SU-DHL-6 (cell line): ENCODE measurements around the gene S1PR1.

Source experiments
- H2AFZ ChIP-seq: fragments of 200-600 bp; sonication (generic); 2 replicates; pipeline ENCODE4 v1.6.1; 2014; ENCODE audit warnings: low read depth, mild to moderate bottlenecking, moderate library complexity, mixed read lengths, antibody characterized with exemption, low read length; ENCODE audit not compliant: severe bottlenecking
- H3F3A ChIP-seq: fragments of 200-600 bp; shearing (Covaris generic); 2 replicates; pipeline ENCODE4 v1.6.0; 2016; ENCODE audit warnings: antibody characterized with exemption, mild to moderate bottlenecking; ENCODE audit not compliant: insufficient read depth
- H3K27ac ChIP-seq: fragments of 200-600 bp; sonication (generic); 2 replicates; pipeline ENCODE4 v1.5.1; 2016; ENCODE audit warnings: low read depth, mild to moderate bottlenecking, low read length, moderate library complexity, mixed read lengths
- H3K27me3 ChIP-seq: fragments of 200-600 bp; sonication (generic), shearing (Covaris generic); 2 replicates; pipeline ENCODE4 v1.6.0; 2014; ENCODE audit warnings: mild to moderate bottlenecking, low read length
- H3K36me3 ChIP-seq: fragments of 200-600 bp; sonication (generic); 2 replicates; pipeline ENCODE4 v1.6.1; 2014; ENCODE audit warnings: mild to moderate bottlenecking, low read length, mixed read lengths
- H3K4me2 ChIP-seq: fragments of 300-600, 200-600 bp; shearing (Covaris generic), sonication (generic); 2 replicates; pipeline ENCODE4 v1.6.0; 2014; ENCODE audit warnings: low read length, low read depth, mild to moderate bottlenecking; ENCODE audit not compliant: poor library complexity, severe bottlenecking
- H3K4me3 ChIP-seq: fragments of 200-600 bp; sonication (generic); 2 replicates; pipeline ENCODE4 v1.5.1; 2014; ENCODE audit warnings: antibody characterized with exemption, low read length, mild to moderate bottlenecking, mixed read lengths; ENCODE audit not compliant: insufficient read depth, poor library complexity, severe bottlenecking
- H3K79me2 ChIP-seq: fragments of 200-600 bp; sonication (generic); 2 replicates; pipeline ENCODE4 v1.6.1; 2014; ENCODE audit warnings: mild to moderate bottlenecking, low read length, moderate library complexity; ENCODE audit not compliant: insufficient read depth
- H3K9ac ChIP-seq: fragments of 200-600 bp; sonication (generic); 2 replicates; pipeline ENCODE4 v1.7.0; 2014; ENCODE audit warnings: mild to moderate bottlenecking, low read length
- H3K9me2 ChIP-seq: fragments of 200-600 bp; sonication (generic); replicated peaks from 2 replicates; pipeline ENCODE4 v1.6.1; 2014; ENCODE audit warnings: low read length; ENCODE audit not compliant: insufficient read depth
- H3K9me3 ChIP-seq: fragments of 200-600 bp; sonication (generic); 2 replicates; pipeline ENCODE4 v1.6.1; 2014; ENCODE audit warnings: low read length, mixed read lengths; ENCODE audit not compliant: insufficient read depth
- H4K20me1 ChIP-seq: fragments of 200-600 bp; sonication (generic); 2 replicates; pipeline ENCODE4 v1.6.1; 2014; ENCODE audit warnings: low read depth, mild to moderate bottlenecking, antibody characterized with exemption, low read length, moderate library complexity, mixed read lengths
- EZH2phosphoT487 ChIP-seq: fragments of 200-600 bp; sonication (generic), shearing (Covaris generic); conservative IDR thresholded peaks from 2 replicates; pipeline ENCODE4 v1.6.1; 2018; ENCODE audit warnings: mild to moderate bottlenecking, antibody characterized with exemption, low read length, moderate library complexity, mixed read lengths
- TF ChIP-seq, protein P1 (sequence below): fragments of 200-600 bp; sonication (generic); IDR thresholded peaks from one replicate; pipeline ENCODE4 v1.5.1; 2017; ENCODE audit warnings: antibody characterized with exemption, mild to moderate bottlenecking, low read length, moderate library complexity; ENCODE audit not compliant: insufficient read depth, poor library complexity, severe bottlenecking

S1PR1 gene

DNA sequence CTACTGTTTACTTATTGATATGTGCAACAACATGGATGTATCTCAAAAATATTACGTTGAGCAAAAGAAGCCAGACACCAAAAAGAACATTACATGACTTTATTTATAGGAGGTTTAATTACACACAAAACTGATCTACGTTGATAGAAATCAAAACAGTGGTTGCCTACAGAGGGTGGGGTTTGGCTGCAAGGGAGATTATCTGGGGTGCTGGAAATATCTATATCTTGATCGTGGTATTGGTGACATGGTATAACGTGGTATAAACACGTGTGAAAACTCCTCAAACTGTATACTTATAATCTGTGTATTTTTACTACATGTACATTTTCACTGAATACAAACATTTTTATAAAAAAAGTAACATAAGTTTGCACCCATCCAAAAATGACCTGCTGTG, 38.9 kb downstream of the S1PR1 start:
- TF ChIP-seq, protein P1, sequence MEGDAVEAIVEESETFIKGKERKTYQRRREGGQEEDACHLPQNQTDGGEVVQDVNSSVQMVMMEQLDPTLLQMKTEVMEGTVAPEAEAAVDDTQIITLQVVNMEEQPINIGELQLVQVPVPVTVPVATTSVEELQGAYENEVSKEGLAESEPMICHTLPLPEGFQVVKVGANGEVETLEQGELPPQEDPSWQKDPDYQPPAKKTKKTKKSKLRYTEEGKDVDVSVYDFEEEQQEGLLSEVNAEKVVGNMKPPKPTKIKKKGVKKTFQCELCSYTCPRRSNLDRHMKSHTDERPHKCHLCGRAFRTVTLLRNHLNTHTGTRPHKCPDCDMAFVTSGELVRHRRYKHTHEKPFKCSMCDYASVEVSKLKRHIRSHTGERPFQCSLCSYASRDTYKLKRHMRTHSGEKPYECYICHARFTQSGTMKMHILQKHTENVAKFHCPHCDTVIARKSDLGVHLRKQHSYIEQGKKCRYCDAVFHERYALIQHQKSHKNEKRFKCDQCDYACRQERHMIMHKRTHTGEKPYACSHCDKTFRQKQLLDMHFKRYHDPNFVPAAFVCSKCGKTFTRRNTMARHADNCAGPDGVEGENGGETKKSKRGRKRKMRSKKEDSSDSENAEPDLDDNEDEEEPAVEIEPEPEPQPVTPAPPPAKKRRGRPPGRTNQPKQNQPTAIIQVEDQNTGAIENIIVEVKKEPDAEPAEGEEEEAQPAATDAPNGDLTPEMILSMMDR = no peak
- TF ChIP-seq EZH2phosphoT487 = no peak
- H3K36me3 ChIP-seq = no peaks in the 10 kb centered on the region
- H3K4me3 ChIP-seq = no peak overlapping the region

DNA sequence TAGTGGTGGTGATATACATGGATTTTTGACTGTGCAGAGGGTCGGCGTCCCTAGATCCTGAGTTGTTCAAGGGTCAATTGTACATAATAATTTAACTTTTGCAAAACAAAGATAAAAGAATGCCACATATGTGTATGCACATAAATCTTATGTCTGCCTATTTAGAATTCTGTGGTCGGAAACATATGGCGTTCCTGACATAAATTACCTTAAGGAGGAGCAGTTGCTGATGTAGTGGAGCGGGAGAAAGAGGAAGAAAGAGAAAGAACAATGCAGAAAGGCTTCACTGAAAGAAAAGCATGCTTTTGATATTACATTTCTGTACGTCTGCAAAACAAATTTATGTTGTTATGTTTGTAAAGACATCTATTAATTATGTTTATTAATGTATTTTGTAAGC, 40.0 kb downstream of the S1PR1 start:
- Histone ChIP-seq H3F3A (no peaks in the 10 kb centered on the region), H3K4me2 (no peak overlapping the region), H3K27ac (no peak overlapping the region), H3K9me2 (no peaks in the 10 kb centered on the region), H3K4me3 (no peak overlapping the region), H4K20me1 (no peaks in the 10 kb centered on the region), H3K27me3 (no peaks in the 10 kb centered on the region), H3K79me2 (no peaks in the 10 kb centered on the region), H3K9ac (no peak overlapping the region), H2AFZ (no peak overlapping the region), H3K9me3 (no peaks in the 10 kb centered on the region), H3K36me3 (no peaks in the 10 kb centered on the region)
- TF ChIP-seq, protein P1 = no peak
- TF ChIP-seq EZH2phosphoT487 = no peak

More for the DNA sequence above, 38.9 kb downstream of the S1PR1 start:
- no peak overlapping the region for H3K27ac ChIP-seq
- H3K79me2 ChIP-seq = no peaks in the 10 kb centered on the region
- no peaks in the 10 kb centered on the region for H4K20me1 ChIP-seq
- no peaks in the 10 kb centered on the region for H3K27me3 ChIP-seq
- H2AFZ ChIP-seq = no peak overlapping the region
- H3F3A ChIP-seq = no peaks in the 10 kb centered on the region
- H3K9ac ChIP-seq = no peak overlapping the region
- no peak overlapping the region for H3K4me2 ChIP-seq
- H3K9me3 ChIP-seq = no peaks in the 10 kb centered on the region
- H3K9me2 ChIP-seq = no peaks in the 10 kb centered on the region

DNA sequence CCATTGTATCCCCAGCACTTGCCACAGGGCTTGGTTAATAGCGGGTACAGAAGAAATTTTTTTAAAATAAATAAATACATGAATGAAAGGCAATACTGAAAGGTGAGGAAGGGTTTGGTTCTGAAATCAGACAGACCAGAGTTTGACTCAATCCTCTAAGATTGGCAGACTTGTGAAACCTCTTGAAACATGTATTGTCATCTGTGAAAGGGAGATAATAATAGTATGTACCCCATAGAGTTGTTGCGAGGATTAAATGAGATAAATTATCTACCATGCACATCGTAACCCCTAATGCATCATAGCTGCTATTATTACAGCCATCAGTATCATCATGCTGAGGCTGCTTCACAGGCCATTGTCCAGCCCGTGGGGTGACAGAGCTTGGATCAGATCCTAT, 41.4 kb downstream of the S1PR1 start:
- H3K79me2 ChIP-seq = no peaks in the 10 kb centered on the region
- H2AFZ ChIP-seq = no peak overlapping the region
- no peak overlapping the region for H3K9ac ChIP-seq
- no peaks in the 10 kb centered on the region for H4K20me1 ChIP-seq
- no peaks in the 10 kb centered on the region for H3K9me2 ChIP-seq
- no peak overlapping the region for H3K4me3 ChIP-seq
- no peaks in the 10 kb centered on the region for H3K36me3 ChIP-seq
- no peaks in the 10 kb centered on the region for H3K27me3 ChIP-seq
- no peaks in the 10 kb centered on the region for H3F3A ChIP-seq
- H3K4me2 ChIP-seq = no peak overlapping the region
- TF ChIP-seq, protein P1 = no peak
- no peak for TF ChIP-seq EZH2phosphoT487
- H3K9me3 ChIP-seq = no peaks in the 10 kb centered on the region
- no peak overlapping the region for H3K27ac ChIP-seq

DNA sequence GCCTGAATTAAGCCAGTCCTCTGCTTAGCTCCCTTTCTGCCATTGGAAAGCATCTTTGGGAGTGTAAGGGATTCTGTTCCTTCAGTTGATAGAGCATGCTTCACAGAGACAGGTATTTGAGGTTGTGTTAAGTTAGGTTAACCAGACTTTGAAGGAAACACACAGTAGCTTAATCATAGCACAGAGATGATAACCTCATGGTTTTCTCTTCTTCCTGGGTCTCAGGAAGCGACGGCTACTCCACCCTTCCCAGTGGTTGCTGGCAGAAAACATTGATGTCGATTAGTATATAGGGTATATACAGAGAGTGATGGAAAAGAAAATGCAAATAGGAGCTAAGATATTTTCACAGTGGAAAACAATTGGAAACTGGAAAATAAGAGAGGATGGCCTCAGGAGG, 42.0 kb downstream of the S1PR1 start:
- H3K4me2 ChIP-seq = no peak overlapping the region
- no peaks in the 10 kb centered on the region for H3K9me2 ChIP-seq
- no peaks in the 10 kb centered on the region for H3K36me3 ChIP-seq
- no peak overlapping the region for H3K4me3 ChIP-seq
- no peaks in the 10 kb centered on the region for H3F3A ChIP-seq
- H3K27me3 ChIP-seq = no peaks in the 10 kb centered on the region
- H3K9ac ChIP-seq = no peak overlapping the region
- no peak overlapping the region for H3K27ac ChIP-seq
- no peaks in the 10 kb centered on the region for H3K79me2 ChIP-seq
- no peak overlapping the region for H2AFZ ChIP-seq
- TF ChIP-seq, protein P1 = no peak
- no peak for TF ChIP-seq EZH2phosphoT487
- no peaks in the 10 kb centered on the region for H3K9me3 ChIP-seq
- H4K20me1 ChIP-seq = no peaks in the 10 kb centered on the region
